Stimulated activated naive CD4-positive, alpha-beta T cell (primary cell): ENCODE data around the gene ARID4B.
"Not testable (repeated sequence)": the region's sequence is repeated elsewhere in the genome, so short reads cannot be mapped to it uniquely, and the experiment has no call there.

Source experiments
- DNase-seq, 6 experiments: peaks; one replicate each; lab custom pipeline; 2025; lab: John Stamatoyannopoulos, UW

The ARID4B gene

GRCh38 chr1:235296729-235297128 lies 31.2 kb downstream of the ARID4B start:
- DNase-seq, result no peak

- DNase-seq, result no peak
Observed at GRCh38 chr1:235295902-235296350, 32.1 kb downstream of the ARID4B start.

- DNase-seq, result no peak
Observed at GRCh38 chr1:235293322-235293942, 34.5 kb downstream of the ARID4B start.

GRCh38 chr1:235292790-235293189 lies 35.2 kb downstream of the ARID4B start:
- DNase-seq, result no peak

- DNase-seq, result no peak
Observed at GRCh38 chr1:235291599-235292091, 36.3 kb downstream of the ARID4B start.

- DNase-seq, result no peak
Observed at GRCh38 chr1:235290740-235291502, 37.1 kb downstream of the ARID4B start.

- DNase-seq, result no peak
Observed at GRCh38 chr1:235289859-235290739, 37.9 kb downstream of the ARID4B start.

GRCh38 chr1:235287208-235287882 lies 40.6 kb downstream of the ARID4B start:
- DNase-seq, result no peak

- DNase-seq, result no peak
Observed at GRCh38 chr1:235286667-235287066, 41.3 kb downstream of the ARID4B start.

GRCh38 chr1:235284231-235284769 lies 43.7 kb downstream of the ARID4B start:
- no peak for DNase-seq

GRCh38 chr1:235283636-235284035 lies 44.3 kb downstream of the ARID4B start:
- not testable (repeated sequence) for DNase-seq

GRCh38 chr1:235280467-235280866 lies 47.5 kb downstream of the ARID4B start:
- no peak for DNase-seq

- no peak for DNase-seq
Observed at GRCh38 chr1:235279694-235280093, 48.3 kb downstream of the ARID4B start.

- no peak for DNase-seq
Observed at GRCh38 chr1:235278915-235279292, 49.1 kb downstream of the ARID4B start.

- DNase-seq, result no peak
Observed at GRCh38 chr1:235278233-235278914, 49.6 kb downstream of the ARID4B start.

GRCh38 chr1:235277709-235278108 lies 50.3 kb downstream of the ARID4B start:
- no peak for DNase-seq

GRCh38 chr1:235275836-235276235 lies 52.1 kb downstream of the ARID4B start:
- no peak for DNase-seq

GRCh38 chr1:235275223-235275622 lies 52.8 kb downstream of the ARID4B start:
- peak in 3 of 6 experiments; percentile 11 to 52 (median 23) for DNase-seq

- no peak for DNase-seq
Observed at GRCh38 chr1:235272851-235273250, 55.1 kb downstream of the ARID4B start.

GRCh38 chr1:235270625-235271024 lies 57.4 kb downstream of the ARID4B start:
- peak in 3 of 6 experiments; percentile 7 to 23 (median 12) for DNase-seq

- DNase-seq, result not testable (repeated sequence)
Observed at GRCh38 chr1:235269990-235270389, 58.0 kb downstream of the ARID4B start.
